ENCODE results near the gene STYXL2. TPM values are rescaled to one million over a fixed set of nuclear protein-coding genes. Genes with fewer than 3 reads are reported as not detected.

The STYXL2 gene
- total RNA-seq, 1 donor from 2014 or later = not detected

- TF ChIP-seq CTCF (conservative IDR thresholded peaks at IDR 0.05) = no peak
- H3K36me3 Mint-ChIP-seq = no peaks in the 10 kb centered on the region
- H3K27ac Mint-ChIP-seq = no peak overlapping the region
These were observed 33.4 kb downstream of the STYXL2 start for GRCh38 chr1:167127236-167127635.

GRCh38 chr1:167127661-167128060 is 33.8 kb downstream of the STYXL2 start:
- H3K36me3 Mint-ChIP-seq = no peaks in the 10 kb centered on the region
- no peak for TF ChIP-seq CTCF (conservative IDR thresholded peaks at IDR 0.05)
- no peaks in the 10 kb centered on the region for H3K9me3 Mint-ChIP-seq
- no peak overlapping the region for H3K4me3 Mint-ChIP-seq
- DNase-seq (ENCODE audit: extremely low spot score, unreplicated experiment) = no peak
- peaks cover 42% of the 10 kb centered on the region for H3K27me3 Mint-ChIP-seq
- no peak overlapping the region for H3K27ac Mint-ChIP-seq
- H3K4me1 Mint-ChIP-seq (ENCODE audit: unreplicated experiment) = no peaks in the 10 kb centered on the region

More at GRCh38 chr1:167127236-167127635, 33.4 kb downstream of the STYXL2 start:
- H3K9me3 Mint-ChIP-seq = no peaks in the 10 kb centered on the region
- H3K4me1 Mint-ChIP-seq (ENCODE audit: unreplicated experiment) = no peaks in the 10 kb centered on the region
- H3K27me3 Mint-ChIP-seq = peaks cover 42% of the 10 kb centered on the region
- no peak for DNase-seq (ENCODE audit: extremely low spot score, unreplicated experiment)
- H3K4me3 Mint-ChIP-seq = no peak overlapping the region

- H3K36me3 Mint-ChIP-seq = no peaks in the 10 kb centered on the region
- H3K4me1 Mint-ChIP-seq (ENCODE audit: unreplicated experiment) = no peaks in the 10 kb centered on the region
- no peaks in the 10 kb centered on the region for H3K9me3 Mint-ChIP-seq
- H3K27ac Mint-ChIP-seq = no peak overlapping the region
- no peak for DNase-seq (ENCODE audit: extremely low spot score, unreplicated experiment)
- H3K27me3 Mint-ChIP-seq = peaks cover 42% of the 10 kb centered on the region
- H3K4me3 Mint-ChIP-seq = no peak overlapping the region
- TF ChIP-seq CTCF (conservative IDR thresholded peaks at IDR 0.05) = no peak
These were observed 34.7 kb downstream of the STYXL2 start for GRCh38 chr1:167128261-167129227.

DNA sequence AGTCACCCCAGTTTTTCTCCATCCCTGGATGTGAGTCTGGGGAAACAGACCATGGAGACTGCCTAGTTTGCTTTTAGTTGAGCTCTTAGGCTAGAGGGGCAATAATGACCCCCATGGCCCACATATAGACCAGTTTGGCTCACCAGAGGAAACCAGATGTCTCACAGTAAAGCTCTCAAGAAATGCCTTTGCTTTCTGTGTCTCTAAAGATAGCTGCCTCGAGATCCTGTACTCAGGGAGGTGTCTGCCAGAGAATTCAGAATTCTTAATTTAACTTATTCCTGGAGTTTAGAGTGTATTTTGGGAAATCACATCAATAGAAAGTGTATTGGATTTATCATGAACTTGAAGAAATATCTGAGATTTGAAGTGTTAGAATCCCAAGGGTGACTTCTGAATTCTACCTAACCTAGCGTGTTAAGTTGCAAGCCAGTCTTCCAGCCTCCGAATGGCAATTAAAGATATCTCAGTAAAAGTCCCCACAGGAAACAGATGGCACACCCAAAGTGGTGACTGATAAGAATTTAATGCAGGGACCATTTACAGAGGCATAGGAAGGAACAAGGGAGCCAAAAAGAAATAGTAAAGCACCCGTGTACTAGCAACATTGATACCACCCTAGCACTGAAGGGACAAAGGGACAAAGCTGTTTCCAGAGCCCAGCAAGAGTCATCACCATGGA is 37.1 kb downstream of the STYXL2 start:
- Mint-ChIP-seq H3K9me3 (no peaks in the 10 kb centered on the region), H3K27ac (no peak overlapping the region), H3K4me1 (ENCODE audit: unreplicated experiment) (peaks cover 4% of the 10 kb centered on the region), H3K27me3 (peaks cover 36% of the 10 kb centered on the region), H3K36me3 (no peaks in the 10 kb centered on the region), H3K4me3 (no peak overlapping the region)
- DNase-seq (ENCODE audit: extremely low spot score, unreplicated experiment) = no peak
- TF ChIP-seq CTCF (conservative IDR thresholded peaks at IDR 0.05) = no peak

- H3K27me3 Mint-ChIP-seq = peaks cover 29% of the 10 kb centered on the region
- H3K4me1 Mint-ChIP-seq (ENCODE audit: unreplicated experiment) = peaks cover 10% of the 10 kb centered on the region
- H3K36me3 Mint-ChIP-seq = no peaks in the 10 kb centered on the region
- no peaks in the 10 kb centered on the region for H3K9me3 Mint-ChIP-seq
- no peak for DNase-seq (ENCODE audit: extremely low spot score, unreplicated experiment)
- no peak overlapping the region for H3K4me3 Mint-ChIP-seq
- no peak overlapping the region for H3K27ac Mint-ChIP-seq
- TF ChIP-seq CTCF (conservative IDR thresholded peaks at IDR 0.05) = no peak
These were observed 38.6 kb downstream of the STYXL2 start for GRCh38 chr1:167132301-167133010.

Data from type B pancreatic cell (in vitro differentiated cells).